ENCODE measurements around the gene ARPP21. TPM values are rescaled to one million over a fixed set of nuclear protein-coding genes. Genes with fewer than 3 reads are reported as not detected.

ARPP21 gene
- polyA plus RNA-seq, 1 experiment, result not detected

DNA sequence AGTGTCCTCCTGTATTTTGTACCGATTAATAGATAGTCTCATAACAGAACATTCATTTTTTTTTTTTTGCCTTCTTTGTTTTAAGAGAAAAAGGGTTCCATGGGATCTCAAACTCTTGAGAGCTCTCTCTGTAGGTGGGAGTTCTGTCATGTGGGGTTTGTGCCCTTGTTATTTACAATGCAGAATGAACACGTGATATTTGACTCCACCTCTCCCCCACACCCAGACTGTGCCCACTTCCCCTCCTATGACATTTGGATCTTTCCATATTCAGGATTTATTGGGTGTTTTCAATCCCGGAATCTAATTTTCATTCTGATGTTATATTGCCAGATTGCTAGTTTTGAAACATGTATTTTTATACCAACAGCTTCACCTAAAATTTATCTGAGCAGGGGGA, 49.5 kb downstream of the ARPP21 start:
- no peaks in the 10 kb centered on the region for H3K9me3 ChIP-seq (ENCODE audit: control insufficient read depth, insufficient read depth, low read length)
- no peak for TF ChIP-seq CTCF (IDR thresholded peaks at IDR 0.05; ENCODE audit: low read depth, low read length)
- no peak for DNase-seq (ENCODE audit: low read depth, low spot score)
- no peaks in the 10 kb centered on the region for H3K27me3 ChIP-seq (ENCODE audit: control insufficient read depth, insufficient read depth, low read length)
- CTCF ChIA-PET, result no interaction called here
- no peak overlapping the region for H3K4me3 ChIP-seq (ENCODE audit: low read depth, low read length)
- POLR2A ChIA-PET, result no interaction called here
- no peak overlapping the region for H3K27ac ChIP-seq (ENCODE audit: low read depth, low read length)

- ChIA-PET POLR2A (no interaction called here), CTCF (no interaction called here)
- no peak for DNase-seq (ENCODE audit: low read depth, low spot score)
- Histone ChIP-seq H3K9me3 (ENCODE audit: control insufficient read depth, insufficient read depth, low read length) (no peaks in the 10 kb centered on the region), H3K27ac (ENCODE audit: low read depth, low read length) (no peak overlapping the region), H3K27me3 (ENCODE audit: control insufficient read depth, insufficient read depth, low read length) (no peaks in the 10 kb centered on the region), H3K4me3 (ENCODE audit: low read depth, low read length) (no peak overlapping the region)
- TF ChIP-seq CTCF (IDR thresholded peaks at IDR 0.05; ENCODE audit: low read depth, low read length), result no peak
Measured at GRCh38 chr3:35690271-35690670, 50.9 kb downstream of the ARPP21 start.

GRCh38 chr3:35705904-35706303, 66.6 kb downstream of the ARPP21 start:
- ChIA-PET POLR2A (no interaction called here), CTCF (interaction anchor here (0.5 kb wide), 1 partner anchor 226 kb away, joined by 3 read pairs; no protein-coding TSS in a partner anchor)
- no peak for TF ChIP-seq CTCF (IDR thresholded peaks at IDR 0.05; ENCODE audit: low read depth, low read length)
- Histone ChIP-seq H3K27ac (ENCODE audit: low read depth, low read length) (no peak overlapping the region), H3K9me3 (ENCODE audit: control insufficient read depth, insufficient read depth, low read length) (no peaks in the 10 kb centered on the region), H3K4me3 (ENCODE audit: low read depth, low read length) (no peak overlapping the region), H3K27me3 (ENCODE audit: control insufficient read depth, insufficient read depth, low read length) (no peaks in the 10 kb centered on the region)
- no peak for DNase-seq (ENCODE audit: low read depth, low spot score)

DNA sequence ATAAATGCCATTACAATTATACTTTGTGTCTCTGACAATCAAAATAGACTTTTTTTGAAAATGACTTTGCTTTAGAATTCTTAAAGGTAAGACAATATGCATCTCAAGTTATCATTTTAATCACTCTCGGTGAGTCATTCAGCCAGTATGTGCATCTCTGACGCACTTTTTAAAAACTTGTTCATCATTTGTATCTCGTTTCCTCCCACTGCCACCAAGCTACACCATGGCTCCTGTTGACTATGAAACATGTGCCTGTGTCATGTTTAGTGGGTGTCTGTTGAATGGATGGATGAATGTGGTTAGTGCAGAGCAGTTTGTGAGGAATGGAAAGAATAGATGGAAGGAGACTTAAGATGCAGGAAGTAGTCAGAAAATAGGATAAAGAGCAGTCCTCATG, 68.6 kb downstream of the ARPP21 start:
- TF ChIP-seq CTCF (IDR thresholded peaks at IDR 0.05; ENCODE audit: low read depth, low read length), result no peak
- CTCF ChIA-PET, result no interaction called here
- no peaks in the 10 kb centered on the region for H3K27me3 ChIP-seq (ENCODE audit: control insufficient read depth, insufficient read depth, low read length)
- H3K4me3 ChIP-seq (ENCODE audit: low read depth, low read length), result no peak overlapping the region
- no peaks in the 10 kb centered on the region for H3K9me3 ChIP-seq (ENCODE audit: control insufficient read depth, insufficient read depth, low read length)
- POLR2A ChIA-PET, result no interaction called here
- DNase-seq (ENCODE audit: low read depth, low spot score), result no peak
- H3K27ac ChIP-seq (ENCODE audit: low read depth, low read length), result no peak overlapping the region

DNA sequence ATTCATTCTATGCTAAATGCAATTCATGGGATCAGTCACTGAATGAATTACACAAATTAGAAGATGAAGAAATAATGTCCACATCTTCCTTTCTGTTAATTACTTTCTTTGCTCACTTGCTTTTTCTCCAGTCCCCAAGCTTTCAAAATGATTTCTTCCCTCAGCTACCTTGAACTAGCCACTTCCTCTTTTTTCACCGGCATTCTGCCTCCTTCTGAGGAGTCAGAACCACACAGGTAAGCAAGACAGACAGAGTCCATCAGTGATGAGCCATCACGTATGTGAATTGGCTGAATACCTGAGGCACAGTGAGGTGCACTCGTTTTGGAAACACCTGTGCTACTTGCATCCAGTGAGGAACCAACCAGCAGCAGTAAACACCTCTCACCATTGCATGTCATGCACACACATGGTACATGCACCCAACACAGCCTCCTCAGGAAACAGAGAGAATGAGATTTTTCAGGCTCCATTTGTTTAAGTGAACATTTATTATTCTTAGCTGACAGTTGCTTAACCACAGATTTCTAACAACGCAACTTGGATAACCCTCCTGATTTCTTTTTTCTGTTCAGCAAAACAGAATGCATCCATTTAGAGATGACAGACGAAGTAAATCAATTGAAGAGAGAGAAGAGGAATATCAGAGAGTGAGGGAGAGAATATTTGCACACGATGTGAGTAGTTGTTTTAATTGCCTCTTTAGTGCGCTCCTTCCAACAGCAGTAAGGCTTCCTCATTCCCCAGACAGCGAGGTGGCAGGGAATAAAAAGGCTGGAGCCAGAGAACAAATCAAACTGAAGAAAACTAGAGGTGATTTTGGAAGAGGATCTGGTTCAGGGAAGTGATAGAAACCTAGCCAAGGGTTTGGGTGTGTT, 69.3 kb downstream of the ARPP21 start:
- POLR2A ChIA-PET, result no interaction called here
- no peaks in the 10 kb centered on the region for H3K27me3 ChIP-seq (ENCODE audit: control insufficient read depth, insufficient read depth, low read length)
- TF ChIP-seq CTCF (IDR thresholded peaks at IDR 0.05; ENCODE audit: low read depth, low read length), result no peak
- no peak overlapping the region for H3K27ac ChIP-seq (ENCODE audit: low read depth, low read length)
- DNase-seq (ENCODE audit: low read depth, low spot score), result no peak
- CTCF ChIA-PET, result no interaction called here
- no peak overlapping the region for H3K4me3 ChIP-seq (ENCODE audit: low read depth, low read length)
- H3K9me3 ChIP-seq (ENCODE audit: control insufficient read depth, insufficient read depth, low read length), result no peaks in the 10 kb centered on the region
